Measurements from ENCODE around the gene ANAPC7. TPM values are rescaled to one million over a fixed set of nuclear protein-coding genes. Genes with fewer than 3 reads are reported as not detected.
A peak's percentile ranks its signal among the peaks of the same experiment; 100 is the strongest.

Gene ANAPC7
- total RNA-seq, 1 experiment from 2014 or later = 91.1 TPM

DNA sequence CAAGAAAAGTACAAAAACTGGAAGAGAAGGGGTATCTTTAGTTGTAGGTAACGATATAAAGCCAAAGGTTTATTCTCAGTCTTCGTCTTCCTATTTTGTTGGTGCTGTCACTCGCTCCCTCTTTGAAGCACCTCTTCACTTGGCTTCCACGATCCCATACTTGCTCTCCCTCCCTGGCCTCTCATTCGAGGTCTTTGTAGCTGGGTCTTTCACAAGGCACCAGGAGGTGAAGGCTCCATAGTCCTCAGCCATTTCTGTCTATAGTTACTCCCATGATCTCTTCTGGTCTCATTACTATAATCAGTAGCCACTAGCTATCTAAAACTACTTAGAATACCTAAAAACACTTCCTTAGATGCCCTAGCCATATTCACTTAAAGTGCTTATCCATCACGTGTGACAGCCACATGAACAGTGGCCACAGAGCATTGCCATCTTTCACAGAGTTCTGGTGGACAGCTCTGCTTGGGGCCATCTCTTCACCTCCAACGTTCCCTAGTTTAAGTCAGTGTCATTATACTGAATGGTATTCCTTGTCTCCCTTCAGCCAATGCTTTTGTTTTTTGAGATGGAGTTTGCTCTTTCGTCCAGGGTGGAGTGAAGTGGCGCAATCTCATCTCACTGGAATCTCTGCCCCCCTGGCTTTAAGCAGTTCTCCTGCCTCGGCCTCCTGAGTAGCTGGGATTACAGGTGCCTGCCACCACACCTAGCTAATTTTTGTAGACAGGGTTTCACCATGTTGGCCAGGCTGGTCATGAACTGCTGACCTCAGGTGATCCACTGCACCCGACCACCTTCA lies 65.4 kb downstream of the ANAPC7 start:
- no peaks in the 10 kb centered on the region for H3K4me1 ChIP-seq (ENCODE audit: insufficient read depth, low read length)

More for the DNA sequence above, 65.4 kb downstream of the ANAPC7 start:
- Histone ChIP-seq H2AK5ac (ENCODE audit: insufficient read length, low read length) (no peak overlapping the region), H3T11ph (ENCODE audit: low read length) (no peak overlapping the region), H2BK5ac (ENCODE audit: insufficient read length, low read length) (no peak overlapping the region), H3K14ac (ENCODE audit: insufficient read depth, low read length) (no peak overlapping the region), H3K56ac (ENCODE audit: insufficient read length, low read depth, low read length) (no peak overlapping the region), H3K9me3 (ENCODE audit: control insufficient read depth, low read depth, low read length) (no peaks in the 10 kb centered on the region), H2AFZ (ENCODE audit: low read length) (no peak overlapping the region), H4K20me1 (ENCODE audit: control insufficient read depth, insufficient read depth, insufficient read length) (no peaks in the 10 kb centered on the region), H2BK12ac (ENCODE audit: insufficient read length, low read depth, low read length) (no peak overlapping the region), H3K4me2 (ENCODE audit: insufficient read depth, insufficient read length, low read length) (no peak overlapping the region), H3K23me2 (ENCODE audit: insufficient read length, low read depth, low read length, poor library complexity, severe bottlenecking) (no peaks in the 10 kb centered on the region), H2BK15ac (ENCODE audit: low read depth, low read length) (no peak overlapping the region), H2BK20ac (ENCODE audit: low read depth, low read length, poor library complexity, severe bottlenecking) (no peak overlapping the region), H3K27ac (ENCODE audit: insufficient read length, low read depth, low read length) (no peak overlapping the region), H3K18ac (ENCODE audit: insufficient read length, low read depth, low read length) (no peak overlapping the region), H3K9ac (ENCODE audit: extremely low read depth, insufficient read length, low read length) (no peak overlapping the region), H3K79me2 (ENCODE audit: insufficient read depth, low read length) (no peaks in the 10 kb centered on the region), H4K5ac (ENCODE audit: insufficient read length, low read depth, low read length) (no peak overlapping the region), H3K27me3 (ENCODE audit: insufficient read depth, low read length) (no peaks in the 10 kb centered on the region), H3K79me1 (ENCODE audit: insufficient read depth, low read depth, low read length, poor library complexity, severe bottlenecking) (peaks cover 3% of the 10 kb centered on the region), H4K8ac (replicated peaks; ENCODE audit: insufficient read length, low read depth, low read length) (no peak overlapping the region), H3K23ac (ENCODE audit: insufficient read length, low read depth, low read length) (no peak overlapping the region), H4K91ac (ENCODE audit: insufficient read length, low read depth, low read length) (no peak overlapping the region), H2BK120ac (ENCODE audit: low read depth, low read length, poor library complexity, severe bottlenecking) (no peak overlapping the region), H3K4ac (ENCODE audit: low read depth, low read length) (no peak overlapping the region)
- Mint-ChIP-seq H3K27me3 (ENCODE audit: low read depth) (no peaks in the 10 kb centered on the region), H3K4me1 (peaks cover 2 to 8% of the 10 kb centered on the region in 2 experiments; a peak in 3 of 4 replicates), H3K36me3 (ENCODE audit: insufficient read depth in 1 of 3, low read depth in 3 of 3) (peaks cover 76 to 99% (median 99%) of the 10 kb centered on the region in 3 experiments; a peak in 6 of 7 replicates), H3K9me3 (no peaks in the 10 kb centered on the region), H3K4me3 (no peak overlapping the region), H3K27ac (peak overlapping the region in 2 of 3 experiments; percentile 11 to 67; a peak in 2 of 7 replicates)
- no peak for DNase-seq
- TF ChIP-seq, protein P1, sequence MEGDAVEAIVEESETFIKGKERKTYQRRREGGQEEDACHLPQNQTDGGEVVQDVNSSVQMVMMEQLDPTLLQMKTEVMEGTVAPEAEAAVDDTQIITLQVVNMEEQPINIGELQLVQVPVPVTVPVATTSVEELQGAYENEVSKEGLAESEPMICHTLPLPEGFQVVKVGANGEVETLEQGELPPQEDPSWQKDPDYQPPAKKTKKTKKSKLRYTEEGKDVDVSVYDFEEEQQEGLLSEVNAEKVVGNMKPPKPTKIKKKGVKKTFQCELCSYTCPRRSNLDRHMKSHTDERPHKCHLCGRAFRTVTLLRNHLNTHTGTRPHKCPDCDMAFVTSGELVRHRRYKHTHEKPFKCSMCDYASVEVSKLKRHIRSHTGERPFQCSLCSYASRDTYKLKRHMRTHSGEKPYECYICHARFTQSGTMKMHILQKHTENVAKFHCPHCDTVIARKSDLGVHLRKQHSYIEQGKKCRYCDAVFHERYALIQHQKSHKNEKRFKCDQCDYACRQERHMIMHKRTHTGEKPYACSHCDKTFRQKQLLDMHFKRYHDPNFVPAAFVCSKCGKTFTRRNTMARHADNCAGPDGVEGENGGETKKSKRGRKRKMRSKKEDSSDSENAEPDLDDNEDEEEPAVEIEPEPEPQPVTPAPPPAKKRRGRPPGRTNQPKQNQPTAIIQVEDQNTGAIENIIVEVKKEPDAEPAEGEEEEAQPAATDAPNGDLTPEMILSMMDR (conservative IDR thresholded peaks at IDR 0.05) = no peak
- no CpG with 5 or more reads among the region's 11 CpGs for WGBS (ENCODE audit: extremely low coverage, insufficient read length, low lambda C conversion rate)
